Activated naive CD8-positive, alpha-beta T cell treated with anti-CD3 and anti-CD28 coated beads, Interleukin-2, amount 10 ng/mL, durations not matched to agents 7 days and 5 days (primary cell): ENCODE results near the gene PUS3. TPM values are rescaled to one million over a fixed set of nuclear protein-coding genes. Genes with fewer than 3 reads are reported as not detected.
A peak's percentile ranks its signal among the peaks of the same experiment; 100 is the strongest.
"Not testable (repeated sequence)": the region's sequence is repeated elsewhere in the genome, so short reads cannot be mapped to it uniquely, and the experiment has no call there.

Source experiments
- ATAC-seq: fragments of 150-1000 bp; cut with Tn5 transposase; one replicate; pipeline ENCODE4 v1.10.0; 2021; ENCODE audit warnings: low read depth, moderate library complexity
- POLR2A ChIA-PET: fragments of 350-600 bp; sonication (Branson Sonifier 250); formaldehyde crosslinking; loops from one replicate; lab custom pipeline; 2021; ENCODE audit warnings: antibody characterized with exemption; lab: Charles Lee
- DNase-seq: peaks from one replicate; pipeline ENCODE4 v3.0.0; 2021
- H3K27ac Mint-ChIP-seq: one replicate; pipeline ENCODE4 v1.8.0; 2022; ENCODE audit warnings: mild to moderate bottlenecking, mixed read lengths
- H3K27me3 Mint-ChIP-seq: one replicate; pipeline ENCODE4 v1.8.0; 2022; ENCODE audit warnings: mild to moderate bottlenecking, moderate library complexity, mixed read lengths
- H3K36me3 Mint-ChIP-seq: one replicate; pipeline ENCODE4 v1.8.0; 2021; ENCODE audit warnings: mild to moderate bottlenecking, mixed read lengths
- H3K4me1 Mint-ChIP-seq: one replicate; pipeline ENCODE4 v1.8.0; 2021; ENCODE audit warnings: mixed read lengths
- H3K4me3 Mint-ChIP-seq: one replicate; pipeline ENCODE4 v1.8.0; 2022; ENCODE audit warnings: mild to moderate bottlenecking, moderate library complexity, mixed read lengths
- H3K9me3 Mint-ChIP-seq: one replicate; pipeline ENCODE4 v1.8.0; 2021; ENCODE audit warnings: mixed read lengths
- total RNA-seq, 2 experiments: library from RNA; stranded (reverse); gene quantifications; one replicate each; pipeline ENCODE4 v1.2.3, GENCODE V29; 2021

Gene PUS3
- total RNA-seq, 2 experiments from 2014 or later: 10.1 to 10.9 TPM

DNA sequence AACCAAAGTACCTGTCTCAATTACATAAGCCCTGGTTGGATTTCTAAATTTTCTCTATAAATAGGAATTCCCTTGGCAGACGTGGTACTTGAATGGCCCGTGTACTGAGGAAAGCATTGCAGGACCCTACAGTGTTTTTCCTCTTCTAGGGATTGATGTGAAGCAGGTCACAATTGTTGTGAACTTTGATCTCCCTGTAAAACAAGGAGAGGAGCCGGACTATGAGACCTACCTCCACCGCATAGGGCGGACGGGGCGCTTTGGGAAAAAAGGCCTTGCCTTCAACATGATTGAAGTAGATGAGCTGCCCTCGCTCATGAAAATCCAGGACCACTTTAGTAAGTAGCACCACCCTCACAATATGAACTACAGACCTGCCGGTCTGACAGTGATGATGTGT lies 18.0 kb upstream of the PUS3 start:
- Mint-ChIP-seq H3K36me3 (no peaks in the 10 kb centered on the region), H3K9me3 (no peaks in the 10 kb centered on the region), H3K27me3 (peaks cover 19% of the 10 kb centered on the region), H3K27ac (no peak overlapping the region), H3K4me1 (no peaks in the 10 kb centered on the region), H3K4me3 (no peak overlapping the region)
- POLR2A ChIA-PET: no interaction called here
- no peak for ATAC-seq
- no peak for DNase-seq

GRCh38 chr11:125918140-125918840 lies 15.3 kb upstream of the PUS3 start:
- H3K9me3 Mint-ChIP-seq: no peaks in the 10 kb centered on the region
- H3K4me1 Mint-ChIP-seq: no peaks in the 10 kb centered on the region
- no peaks in the 10 kb centered on the region for H3K36me3 Mint-ChIP-seq
- DNase-seq: no peak
- no peak overlapping the region for H3K27ac Mint-ChIP-seq
- H3K4me3 Mint-ChIP-seq: no peak overlapping the region
- POLR2A ChIA-PET: no interaction called here
- no peak for ATAC-seq
- peaks cover 14% of the 10 kb centered on the region for H3K27me3 Mint-ChIP-seq

DNA sequence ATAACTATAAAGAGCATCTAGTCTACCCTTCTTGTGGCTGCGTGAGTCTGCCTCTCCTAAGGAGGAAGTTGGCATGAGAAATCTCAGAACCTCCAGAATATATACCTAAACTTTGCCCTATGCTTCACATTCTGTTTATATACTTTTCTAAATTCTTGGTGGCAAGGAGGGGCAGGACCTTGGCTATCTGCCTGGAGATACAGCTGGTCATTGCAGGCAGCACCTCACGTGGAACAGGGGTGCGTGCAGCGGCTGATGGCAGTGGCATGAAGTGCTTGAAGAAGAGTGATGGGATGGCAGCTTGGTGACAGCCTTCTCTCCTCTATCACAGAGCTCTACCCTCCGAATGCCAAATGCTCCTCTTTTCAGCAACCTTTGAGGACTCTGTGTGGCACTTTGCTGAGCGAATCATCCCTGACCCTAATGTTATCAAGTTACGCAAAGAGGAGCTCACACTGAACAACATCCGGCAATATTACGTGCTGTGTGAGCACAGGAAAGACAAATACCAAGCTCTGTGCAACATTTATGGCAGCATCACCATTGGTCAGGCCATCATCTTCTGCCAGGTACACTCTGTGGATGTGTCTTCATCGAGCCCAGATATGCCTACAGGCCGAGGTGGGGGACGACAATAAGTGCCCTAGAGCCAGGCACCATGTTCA lies 13.8 kb upstream of the PUS3 start:
- H3K27me3 Mint-ChIP-seq: peaks cover 14% of the 10 kb centered on the region

DNA sequence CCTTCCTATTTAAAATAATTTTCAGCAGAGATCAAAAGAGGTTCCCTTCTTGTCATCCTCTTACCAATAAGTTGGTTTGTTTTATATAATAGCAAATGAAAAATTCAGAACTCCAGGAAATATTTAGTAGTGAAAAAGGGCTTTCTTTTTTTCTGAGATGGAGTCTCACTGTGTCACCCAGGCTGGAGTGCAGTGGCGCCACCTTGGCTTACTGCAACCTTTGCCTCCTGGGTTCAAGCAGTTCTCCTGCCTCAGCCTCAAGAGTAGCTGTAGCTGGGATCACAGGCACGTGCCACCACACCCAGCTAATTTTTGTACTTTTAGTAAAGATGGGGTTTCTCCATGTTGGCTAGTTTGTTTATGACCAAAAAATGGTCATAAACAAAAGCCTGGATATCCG lies 11.6 kb upstream of the PUS3 start:
- POLR2A ChIA-PET, H3K4me3 Mint-ChIP-seq, H3K27ac Mint-ChIP-seq, ATAC-seq, H3K9me3 Mint-ChIP-seq, H3K36me3 Mint-ChIP-seq, H3K4me1 Mint-ChIP-seq, DNase-seq: not testable (repeated sequence)
- peaks cover 20% of the 10 kb centered on the region for H3K27me3 Mint-ChIP-seq

More for the DNA sequence above, 13.8 kb upstream of the PUS3 start:
- Mint-ChIP-seq H3K36me3 (no peaks in the 10 kb centered on the region), H3K4me3 (no peak overlapping the region), H3K27ac (no peak overlapping the region), H3K9me3 (no peaks in the 10 kb centered on the region), H3K4me1 (no peaks in the 10 kb centered on the region)
- POLR2A ChIA-PET: interaction anchor here (0.7 kb wide), 1 partner anchor 351 kb away, joined by 3 read pairs; no protein-coding TSS in a partner anchor
- DNase-seq: no peak
- ATAC-seq: no peak

GRCh38 chr11:125910226-125910849 lies 7.3 kb upstream of the PUS3 start:
- no peak overlapping the region for H3K4me3 Mint-ChIP-seq
- DNase-seq (no peak), ATAC-seq (no peak)
- H3K9me3 Mint-ChIP-seq: no peaks in the 10 kb centered on the region
- peaks cover 25% of the 10 kb centered on the region for H3K27me3 Mint-ChIP-seq
- H3K36me3 Mint-ChIP-seq: no peaks in the 10 kb centered on the region
- H3K4me1 Mint-ChIP-seq: no peaks in the 10 kb centered on the region
- no peak overlapping the region for H3K27ac Mint-ChIP-seq
- POLR2A ChIA-PET: no interaction called here

GRCh38 chr11:125904678-125905077 lies 1.7 kb upstream of the PUS3 start:
- DNase-seq (no peak), ATAC-seq (no peak)
- Mint-ChIP-seq H3K36me3 (peaks cover 9% of the 10 kb centered on the region), H3K4me3 (peak overlapping the region; percentile 67), H3K27ac (no peak overlapping the region), H3K9me3 (no peaks in the 10 kb centered on the region), H3K4me1 (peaks cover 13% of the 10 kb centered on the region), H3K27me3 (peaks cover 25% of the 10 kb centered on the region)
- POLR2A ChIA-PET: interaction anchor here (2.7 kb wide), 1 partner anchor 17 kb away, joined by 44 read pairs; the partner anchor contains the start of gene HYLS1

DNA sequence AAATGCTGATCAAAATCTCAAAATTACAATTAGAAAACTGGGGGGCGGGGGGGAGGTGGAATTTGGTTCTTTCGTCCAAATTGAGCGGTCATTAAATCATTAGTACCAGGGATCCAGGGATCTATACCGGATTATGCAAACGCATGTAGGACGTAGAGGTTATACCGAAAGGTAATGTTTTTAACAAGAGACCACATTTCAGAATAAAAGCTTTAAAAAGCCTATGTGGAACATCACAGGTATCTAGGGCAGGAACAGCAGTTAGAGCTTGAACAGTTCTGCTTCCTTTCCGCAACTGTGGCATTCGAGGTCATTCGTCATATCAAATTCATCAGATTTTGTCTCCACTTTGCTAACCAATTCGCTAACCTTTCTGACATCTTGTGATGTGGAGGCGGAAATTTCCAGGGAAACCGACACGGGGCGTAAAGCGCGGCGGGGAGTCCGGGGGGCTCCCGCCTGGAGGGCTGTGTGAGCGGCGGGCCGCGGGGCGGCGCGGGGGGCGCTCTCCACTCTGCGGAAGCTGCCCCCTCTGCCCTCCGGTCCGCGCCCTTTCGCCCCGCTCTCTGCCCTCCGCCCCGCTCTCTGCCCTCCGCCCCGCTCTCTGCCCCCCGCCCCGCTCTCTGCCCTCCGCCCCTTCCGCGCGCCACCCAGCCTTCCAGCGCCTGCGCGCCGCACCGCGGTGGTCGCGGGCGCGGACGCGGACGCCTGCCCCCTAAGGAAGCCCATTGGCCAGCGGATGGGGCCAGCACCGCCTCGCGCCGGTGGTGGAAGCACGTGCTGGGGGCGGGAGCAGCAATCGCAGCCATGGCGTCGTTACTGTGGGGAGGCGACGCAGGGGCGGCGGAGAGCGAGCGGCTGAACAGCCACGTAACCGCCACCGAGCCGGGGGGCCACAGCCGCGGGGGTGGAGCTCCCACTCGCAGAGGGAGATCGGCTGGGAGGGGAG lies 979 bp upstream of the PUS3 start, which contains the start of gene DDX25:
Gene DDX25 (plus strand): TSS at position 798 of the 949 bp plus-strand sequence. CDS start 10 bp downstream, at position 808.
- H3K4me1 Mint-ChIP-seq: peaks cover 15% of the 10 kb centered on the region
- peak; percentile 38 for DNase-seq
- H3K36me3 Mint-ChIP-seq: peaks cover 11% of the 10 kb centered on the region
- no peaks in the 10 kb centered on the region for H3K9me3 Mint-ChIP-seq
- POLR2A ChIA-PET: interaction anchor here (0.7 to 2.7 kb wide), 2 partner anchors 17 to 279 kb away, joined by 3 to 44 read pairs; partner anchors contain the start of genes CHEK1 and HYLS1
- H3K27me3 Mint-ChIP-seq: peaks cover 25% of the 10 kb centered on the region
- H3K4me3 Mint-ChIP-seq: peak within 1 kb of the TSS; percentile 89
- H3K27ac Mint-ChIP-seq: peak within 1 kb of the TSS; percentile 39
- ATAC-seq: peak; percentile 5

GRCh38 chr11:125902277-125902926 lies 604 bp downstream of the PUS3 start:
- Mint-ChIP-seq H3K27ac (peak overlapping the region; percentile 86), H3K36me3 (peaks cover 15% of the 10 kb centered on the region), H3K9me3 (no peaks in the 10 kb centered on the region), H3K4me3 (peak overlapping the region; percentile 89), H3K4me1 (peaks cover 19% of the 10 kb centered on the region), H3K27me3 (peaks cover 22% of the 10 kb centered on the region)
- DNase-seq (no peak), ATAC-seq (no peak)
- POLR2A ChIA-PET: interaction anchor here (0.6 to 2.7 kb wide), 6 partner anchors 10 to 413 kb away, joined by 3 to 44 read pairs (median 4); partner anchors contain the start of gene HYLS1

DNA sequence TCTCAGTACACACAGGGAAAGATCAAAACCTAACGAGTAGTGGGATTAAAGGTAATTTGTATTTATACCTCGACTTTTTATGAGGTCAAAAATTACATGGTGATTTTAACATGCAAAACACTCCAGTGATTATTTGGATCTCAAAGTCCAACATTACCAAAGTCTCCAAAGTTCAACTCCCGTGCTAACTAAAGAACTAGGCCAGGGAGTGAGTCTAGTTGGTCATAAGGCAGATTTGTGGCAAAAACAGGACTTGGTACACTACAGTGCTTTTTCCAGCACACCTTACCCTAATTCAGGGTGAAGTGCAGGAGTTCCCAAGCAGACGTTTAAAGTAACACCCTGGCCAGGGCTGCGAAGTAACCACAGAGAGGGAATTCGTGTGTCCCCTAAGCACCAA lies 1.1 kb downstream of the PUS3 start:
- POLR2A ChIA-PET: interaction anchor here (0.6 to 2.7 kb wide), 2 partner anchors 15 to 279 kb away, joined by 4 to 44 read pairs; partner anchors contain the start of gene HYLS1
- no peaks in the 10 kb centered on the region for H3K9me3 Mint-ChIP-seq

GRCh38 chr11:125892994-125893393 lies 10.0 kb downstream of the PUS3 start:
- no peak overlapping the region for H3K4me3 Mint-ChIP-seq
- DNase-seq: no peak
- ATAC-seq: no peak
- H3K9me3 Mint-ChIP-seq: no peaks in the 10 kb centered on the region
- H3K4me1 Mint-ChIP-seq: peaks cover 25% of the 10 kb centered on the region
- H3K36me3 Mint-ChIP-seq: peaks cover 29% of the 10 kb centered on the region
- no peak overlapping the region for H3K27ac Mint-ChIP-seq
- no peaks in the 10 kb centered on the region for H3K27me3 Mint-ChIP-seq
- POLR2A ChIA-PET: interaction anchor here (1.0 kb wide), 1 partner anchor 10 kb away, joined by 3 read pairs; the partner anchor contains the start of gene PUS3

More for the DNA sequence above, 1.1 kb downstream of the PUS3 start:
- Mint-ChIP-seq H3K4me1 (peaks cover 22% of the 10 kb centered on the region), H3K4me3 (peak overlapping the region; percentile 89), H3K27me3 (peaks cover 21% of the 10 kb centered on the region), H3K36me3 (peaks cover 15% of the 10 kb centered on the region), H3K27ac (peak overlapping the region; percentile 64)
- DNase-seq (no peak), ATAC-seq (no peak)

DNA sequence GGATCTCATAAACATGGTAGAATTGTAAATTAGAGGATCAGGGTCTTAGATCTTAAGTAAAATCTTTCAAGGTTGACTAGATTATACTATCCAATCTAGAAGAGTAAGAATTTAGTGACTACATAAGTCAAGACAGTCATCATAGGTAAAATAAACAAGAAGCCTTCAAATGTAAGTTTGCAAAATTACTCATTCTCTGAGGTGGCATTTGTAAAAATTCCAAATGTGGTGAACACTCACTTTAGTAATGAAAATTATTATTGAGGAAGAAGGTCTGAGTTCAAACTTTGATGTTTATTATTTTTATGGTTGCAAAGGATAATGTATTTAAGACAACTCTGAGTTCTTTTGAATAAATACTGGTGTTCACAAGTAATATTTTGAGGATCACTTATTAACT lies 10.9 kb downstream of the PUS3 start:
- DNase-seq (no peak), ATAC-seq (no peak)
- Mint-ChIP-seq H3K4me3 (no peak overlapping the region), H3K9me3 (no peaks in the 10 kb centered on the region), H3K36me3 (peaks cover 27% of the 10 kb centered on the region), H3K27ac (no peak overlapping the region), H3K27me3 (no peaks in the 10 kb centered on the region), H3K4me1 (peaks cover 23% of the 10 kb centered on the region)
- POLR2A ChIA-PET: no interaction called here
